MM.1S (cell line): ENCODE data around the gene RELN.

ENCODE experiments used
- EZH2phosphoT487 ChIP-seq: fragments of 300-600 bp; sonication (generic); IDR thresholded peaks from 2 replicates; pipeline ENCODE4 v1.6.1; 2018; ENCODE audit warnings: antibody characterized with exemption, low read length
- TF ChIP-seq, protein P1 (sequence below): fragments of 300-600 bp; sonication (generic); IDR thresholded peaks from 2 replicates; pipeline ENCODE4 v1.5.1; 2016; ENCODE audit warnings: antibody characterized with exemption, low read length, mixed read lengths

DNA sequence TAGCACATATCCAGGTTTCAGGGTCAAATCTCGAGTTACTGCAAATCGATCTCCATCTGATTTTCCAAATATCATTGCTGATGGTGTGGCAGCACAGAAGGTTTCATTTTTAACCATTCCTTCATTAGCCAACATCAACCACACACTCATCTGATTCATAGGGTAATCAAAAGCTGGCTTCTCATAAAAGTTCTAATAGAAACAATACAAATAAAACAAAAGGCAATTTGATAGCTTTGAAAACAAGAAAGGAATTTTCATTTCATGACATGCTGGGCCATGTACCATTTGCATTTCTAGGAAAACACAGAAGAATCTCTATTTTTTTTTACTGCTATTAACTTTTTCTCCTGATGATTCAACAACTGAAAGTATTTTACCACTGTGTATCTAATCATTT, 395.8 kb downstream of the RELN start:
- TF ChIP-seq, protein P1, sequence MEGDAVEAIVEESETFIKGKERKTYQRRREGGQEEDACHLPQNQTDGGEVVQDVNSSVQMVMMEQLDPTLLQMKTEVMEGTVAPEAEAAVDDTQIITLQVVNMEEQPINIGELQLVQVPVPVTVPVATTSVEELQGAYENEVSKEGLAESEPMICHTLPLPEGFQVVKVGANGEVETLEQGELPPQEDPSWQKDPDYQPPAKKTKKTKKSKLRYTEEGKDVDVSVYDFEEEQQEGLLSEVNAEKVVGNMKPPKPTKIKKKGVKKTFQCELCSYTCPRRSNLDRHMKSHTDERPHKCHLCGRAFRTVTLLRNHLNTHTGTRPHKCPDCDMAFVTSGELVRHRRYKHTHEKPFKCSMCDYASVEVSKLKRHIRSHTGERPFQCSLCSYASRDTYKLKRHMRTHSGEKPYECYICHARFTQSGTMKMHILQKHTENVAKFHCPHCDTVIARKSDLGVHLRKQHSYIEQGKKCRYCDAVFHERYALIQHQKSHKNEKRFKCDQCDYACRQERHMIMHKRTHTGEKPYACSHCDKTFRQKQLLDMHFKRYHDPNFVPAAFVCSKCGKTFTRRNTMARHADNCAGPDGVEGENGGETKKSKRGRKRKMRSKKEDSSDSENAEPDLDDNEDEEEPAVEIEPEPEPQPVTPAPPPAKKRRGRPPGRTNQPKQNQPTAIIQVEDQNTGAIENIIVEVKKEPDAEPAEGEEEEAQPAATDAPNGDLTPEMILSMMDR: no peak
- TF ChIP-seq EZH2phosphoT487: no peak
